ENCODE measurements around the gene NEK2.
"Not testable (repeated sequence)": the region's sequence is repeated elsewhere in the genome, so short reads cannot be mapped to it uniquely, and the experiment has no call there.

The NEK2 gene

GRCh38 chr1:211695135-211695816, 19.9 kb upstream of the NEK2 start:
- DNase-seq (peak; percentile 26), ATAC-seq (no peak)

GRCh38 chr1:211693911-211694310, 18.5 kb upstream of the NEK2 start:
- ATAC-seq, DNase-seq: not testable (repeated sequence)

- DNase-seq, result no peak
- no peak for ATAC-seq
Observed at GRCh38 chr1:211688421-211688820, 13.0 kb upstream of the NEK2 start.

GRCh38 chr1:211687462-211688215, 12.2 kb upstream of the NEK2 start:
- DNase-seq (no peak), ATAC-seq (no peak)

- ATAC-seq (no peak), DNase-seq (no peak)
Observed at GRCh38 chr1:211685823-211686222, 10.4 kb upstream of the NEK2 start.

- no peak for ATAC-seq
- DNase-seq, result no peak
Observed at GRCh38 chr1:211684791-211685190, 9.4 kb upstream of the NEK2 start.

GRCh38 chr1:211684331-211684730, 8.9 kb upstream of the NEK2 start:
- ATAC-seq, result no peak
- no peak for DNase-seq

- DNase-seq (no peak), ATAC-seq (no peak)
Observed at GRCh38 chr1:211683396-211684297, 8.2 kb upstream of the NEK2 start.

- not testable (repeated sequence) for DNase-seq, ATAC-seq
Observed at GRCh38 chr1:211682186-211682585, 6.8 kb upstream of the NEK2 start.

- ATAC-seq (peak; percentile 89), DNase-seq (peak; percentile 65)
Observed at GRCh38 chr1:211680752-211681327, 5.4 kb upstream of the NEK2 start.

- ATAC-seq (no peak), DNase-seq (no peak)
Observed at GRCh38 chr1:211677659-211678058, 2.2 kb upstream of the NEK2 start.

- DNase-seq (no peak), ATAC-seq (no peak)
Observed at GRCh38 chr1:211676761-211677160, 1.3 kb upstream of the NEK2 start.

- DNase-seq (no peak), ATAC-seq (no peak)
Observed at GRCh38 chr1:211676106-211676583, 724 bp upstream of the NEK2 start.

- ATAC-seq, result no peak
Observed at GRCh38 chr1:211667065-211667617, 8.3 kb downstream of the NEK2 start.

GRCh38 chr1:211660718-211661222, 14.7 kb downstream of the NEK2 start:
- no peak for DNase-seq
- no peak for ATAC-seq

More at GRCh38 chr1:211667065-211667617, 8.3 kb downstream of the NEK2 start:
- DNase-seq, result no peak

- ATAC-seq (no peak), DNase-seq (no peak)
Observed at GRCh38 chr1:211656728-211657127, 18.7 kb downstream of the NEK2 start.

GRCh38 chr1:211654838-211655787, 20.3 kb downstream of the NEK2 start:
- ATAC-seq (peak; percentile 93), DNase-seq (peak; percentile 89)

GRCh38 chr1:211653959-211654496, 21.4 kb downstream of the NEK2 start:
- no peak for ATAC-seq
- no peak for DNase-seq

GRCh38 chr1:211653293-211653692, 22.1 kb downstream of the NEK2 start:
- DNase-seq (no peak), ATAC-seq (no peak)

GRCh38 chr1:211652371-211652770, 23.1 kb downstream of the NEK2 start:
- DNase-seq, result no peak
- no peak for ATAC-seq
